RWPE2 (cell line): ENCODE data around the gene CNPPD1.
A peak's percentile ranks its signal among the peaks of the same experiment; 100 is the strongest.

Source experiments
- ATAC-seq: fragments of 200-7000 bp; cut with Tn5 transposase; 3 replicates; pipeline ENCODE4 v1.9.1; 2021; ENCODE audit warnings: low read depth
- DNase-seq: peaks from one replicate; pipeline ENCODE4 v3.0.0-alpha.2; 2020; ENCODE audit warnings: low spot score
- H3K27ac ChIP-seq: fragments of 450-650 bp; 2 replicates; pipeline ENCODE4 v1.5.1; 2017; ENCODE audit warnings: mild to moderate bottlenecking; ENCODE audit not compliant: poor library complexity, severe bottlenecking
- H3K27me3 ChIP-seq: fragments of 250-450 bp; sonication (Bioruptor Pico); 2 replicates; pipeline ENCODE4 v1.5.1; 2021; ENCODE audit warnings: mild to moderate bottlenecking, moderate library complexity; ENCODE audit not compliant: insufficient read depth, poor library complexity, severe bottlenecking
- H3K36me3 ChIP-seq: fragments of 250-450 bp; sonication (Bioruptor Pico); 2 replicates; pipeline ENCODE4 v1.5.1; 2020; ENCODE audit warnings: low read depth, mild to moderate bottlenecking, moderate library complexity
- H3K4me1 ChIP-seq: fragments of 250-450 bp; sonication (Bioruptor Pico); 2 replicates; pipeline ENCODE4 v1.5.1; 2021; ENCODE audit warnings: mild to moderate bottlenecking, moderate library complexity; ENCODE audit not compliant: insufficient read depth, poor library complexity, severe bottlenecking
- H3K4me3 ChIP-seq: fragments of 250-450 bp; sonication (Bioruptor Pico); 2 replicates; pipeline ENCODE4 v1.5.1; 2021; ENCODE audit warnings: mild to moderate bottlenecking, moderate library complexity; ENCODE audit not compliant: severe bottlenecking
- H3K9me3 ChIP-seq: fragments of 250-450 bp; sonication (Bioruptor Pico); 2 replicates; pipeline ENCODE4 v1.5.1; 2021; ENCODE audit warnings: mild to moderate bottlenecking, moderate library complexity; ENCODE audit not compliant: severe bottlenecking
- CTCF ChIP-seq: fragments of 450-650 bp; IDR thresholded peaks from one replicate; pipeline ENCODE4 v1.5.1; 2017; ENCODE audit warnings: mild to moderate bottlenecking, moderate library complexity; ENCODE audit not compliant: poor library complexity, severe bottlenecking

The CNPPD1 gene

GRCh38 chr2:219125886-219126270 is 50.8 kb downstream of the CNPPD1 start:
- no peaks in the 10 kb centered on the region for H3K4me1 ChIP-seq

GRCh38 chr2:219125225-219125885 is 51.4 kb downstream of the CNPPD1 start:
- Histone ChIP-seq H3K36me3 (no peaks in the 10 kb centered on the region), H3K27ac (no peak overlapping the region), H3K4me1 (no peaks in the 10 kb centered on the region), H3K4me3 (no peak overlapping the region), H3K27me3 (no peaks in the 10 kb centered on the region), H3K9me3 (no peaks in the 10 kb centered on the region)
- no peak for TF ChIP-seq CTCF
- ATAC-seq (0 out of 3 replicates have a peak, but pooled peaks have one; percentile 29), DNase-seq (no peak)

More at GRCh38 chr2:219125886-219126270, 50.8 kb downstream of the CNPPD1 start:
- DNase-seq (no peak), ATAC-seq (no peak)
- no peak for TF ChIP-seq CTCF
- no peak overlapping the region for H3K4me3 ChIP-seq
- H3K9me3 ChIP-seq, result no peaks in the 10 kb centered on the region
- no peaks in the 10 kb centered on the region for H3K27me3 ChIP-seq
- no peaks in the 10 kb centered on the region for H3K36me3 ChIP-seq
- no peak overlapping the region for H3K27ac ChIP-seq

- no peaks in the 10 kb centered on the region for H3K36me3 ChIP-seq
- DNase-seq, result no peak
- H3K27ac ChIP-seq, result no peak overlapping the region
- no peak; the same call in 2 of the 3 replicates for ATAC-seq
- no peaks in the 10 kb centered on the region for H3K27me3 ChIP-seq
- H3K4me1 ChIP-seq, result no peaks in the 10 kb centered on the region
- H3K9me3 ChIP-seq, result no peaks in the 10 kb centered on the region
- no peak overlapping the region for H3K4me3 ChIP-seq
- no peak for TF ChIP-seq CTCF
Observed at GRCh38 chr2:219124381-219125110, 52.2 kb downstream of the CNPPD1 start.

- no peak for ATAC-seq
- Histone ChIP-seq H3K4me1 (no peaks in the 10 kb centered on the region), H3K36me3 (no peaks in the 10 kb centered on the region), H3K4me3 (no peak overlapping the region), H3K27ac (no peak overlapping the region), H3K9me3 (no peaks in the 10 kb centered on the region), H3K27me3 (no peaks in the 10 kb centered on the region)
- no peak for DNase-seq
- TF ChIP-seq CTCF, result no peak
Observed at GRCh38 chr2:219123356-219124135, 53.2 kb downstream of the CNPPD1 start.
